Activated naive CD4-positive, alpha-beta T cell (primary cell): ENCODE results near the gene ERN2.

Source experiments
- DNase-seq, 4 experiments: peaks; one replicate each; lab custom pipeline; 2025; lab: John Stamatoyannopoulos, UW

The ERN2 gene

DNA sequence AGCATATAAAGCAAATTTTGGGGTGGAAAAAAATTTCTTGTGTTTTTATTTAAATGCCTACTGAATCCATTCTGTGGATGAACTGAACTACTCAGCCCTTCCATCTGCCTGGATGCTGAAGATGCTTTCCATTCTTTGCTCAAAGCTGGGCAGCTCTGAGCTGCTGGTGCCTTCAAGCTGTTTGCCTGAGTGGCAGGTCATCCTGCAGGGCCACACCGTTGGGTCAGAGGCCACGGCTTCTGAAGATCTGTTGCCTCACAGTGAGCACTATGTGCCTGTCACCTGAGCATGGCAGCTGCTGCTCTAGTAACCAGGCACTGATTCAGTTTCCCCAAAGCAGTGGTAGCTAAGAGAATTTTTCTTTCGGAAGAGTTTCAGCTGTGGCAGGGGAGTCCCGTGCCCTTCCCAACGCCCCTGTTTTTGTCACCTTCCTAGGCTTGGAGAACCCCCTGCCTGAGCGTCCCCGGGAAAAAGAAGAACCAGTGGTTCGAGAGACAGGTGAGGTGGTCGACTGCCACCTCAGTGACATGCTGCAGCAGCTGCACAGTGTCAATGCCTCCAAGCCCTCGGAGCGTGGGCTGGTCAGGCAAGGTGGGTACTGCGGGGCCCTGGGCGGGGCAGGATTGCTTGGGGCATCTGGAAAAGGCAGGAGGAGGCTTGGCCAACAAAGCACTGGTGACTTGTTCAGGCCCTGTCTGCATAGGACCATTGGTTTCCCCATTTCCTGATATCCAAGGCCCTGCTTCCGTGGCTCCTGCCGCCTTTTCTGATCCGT, 25.8 kb downstream of the ERN2 start:
- DNase-seq, result no peak

DNA sequence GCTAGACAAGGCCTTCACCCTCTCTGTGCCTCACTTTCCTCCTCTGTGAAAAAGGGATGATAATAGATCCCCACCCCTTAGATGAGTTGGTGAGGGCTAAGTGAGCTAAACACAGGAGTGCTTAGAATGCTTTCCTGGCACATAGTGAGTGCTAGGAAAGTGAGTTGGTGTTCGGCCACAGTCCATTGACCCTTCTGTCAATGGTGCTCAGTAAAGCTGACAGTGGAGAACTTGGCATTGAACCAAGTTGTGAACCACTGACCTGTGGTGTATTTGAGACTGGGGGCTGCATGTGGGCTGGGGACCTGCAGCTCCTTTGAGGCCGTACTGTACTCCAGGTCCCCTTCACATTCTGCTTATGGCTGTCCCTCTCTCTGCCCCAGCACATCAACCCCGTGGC, 29.5 kb downstream of the ERN2 start:
- DNase-seq, result no peak

DNA sequence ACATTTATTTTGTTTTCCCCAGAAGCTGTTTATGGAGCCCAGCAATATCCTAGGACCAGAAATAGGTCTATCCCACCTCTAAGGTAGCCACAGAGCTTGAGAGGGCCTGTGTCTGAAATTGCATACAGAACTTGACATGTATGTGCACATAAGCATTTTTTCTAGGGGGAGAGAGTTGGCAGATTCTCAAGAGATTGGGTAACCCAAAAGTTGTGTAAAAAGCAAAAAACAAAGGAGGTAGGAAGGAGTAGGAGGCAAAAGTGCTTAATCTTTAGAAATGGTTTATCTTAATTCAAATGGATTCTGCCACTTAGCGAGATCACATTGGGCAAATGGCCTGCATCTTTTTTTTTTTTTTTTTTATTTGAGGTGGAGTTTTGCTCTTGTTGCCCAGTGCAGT, 30.8 kb downstream of the ERN2 start:
- DNase-seq, result no peak

DNA sequence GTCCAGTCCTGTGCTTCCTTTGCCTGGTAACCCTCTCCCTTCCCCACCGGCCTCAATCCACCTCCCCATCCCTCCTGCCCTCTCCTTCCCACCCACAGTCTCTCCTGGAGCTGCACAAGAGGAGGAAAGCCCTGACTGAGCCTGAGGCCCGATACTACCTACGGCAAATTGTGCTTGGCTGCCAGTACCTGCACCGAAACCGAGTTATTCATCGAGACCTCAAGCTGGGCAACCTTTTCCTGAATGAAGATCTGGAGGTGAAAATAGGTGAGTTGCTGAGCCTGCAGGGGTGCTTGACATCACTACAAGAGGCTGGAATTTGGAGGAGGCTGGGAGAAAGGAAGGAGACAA, 33.1 kb downstream of the ERN2 start:
- no peak for DNase-seq

DNA sequence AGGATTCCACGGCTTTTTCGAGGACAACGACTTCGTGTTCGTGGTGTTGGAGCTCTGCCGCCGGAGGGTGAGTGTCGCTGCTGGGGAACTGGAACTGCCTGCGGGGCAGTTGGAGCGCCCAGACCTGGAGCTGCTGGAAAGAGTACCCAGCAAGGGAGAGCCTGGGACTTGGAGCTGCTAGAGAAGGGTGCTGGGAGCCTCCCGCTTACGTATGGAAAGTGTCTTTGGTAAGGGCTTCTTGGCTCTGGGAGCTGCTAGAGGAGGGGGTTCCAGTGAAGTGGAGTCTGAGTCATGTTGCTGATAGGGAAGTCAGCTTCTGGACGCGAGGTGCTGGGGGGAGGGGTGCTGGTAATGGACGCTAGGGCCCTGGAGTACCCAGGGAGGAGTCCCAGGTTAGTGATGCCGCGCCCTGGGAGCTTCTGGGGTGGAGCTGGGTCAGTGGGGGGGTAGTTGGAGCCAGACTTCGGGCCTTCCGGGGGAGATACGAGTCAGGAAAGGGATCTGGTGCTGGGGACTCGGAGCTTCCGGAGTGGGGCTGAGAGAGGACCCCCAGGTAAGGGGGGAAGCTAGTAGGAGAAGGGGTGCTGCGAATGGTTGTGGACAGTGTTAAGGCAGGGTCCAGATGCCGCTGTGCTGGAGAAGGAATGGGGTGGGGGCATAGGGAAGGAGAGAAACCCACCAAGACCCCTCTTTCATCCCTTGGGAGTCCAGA, 33.6 kb downstream of the ERN2 start:
- DNase-seq, result no peak

DNA sequence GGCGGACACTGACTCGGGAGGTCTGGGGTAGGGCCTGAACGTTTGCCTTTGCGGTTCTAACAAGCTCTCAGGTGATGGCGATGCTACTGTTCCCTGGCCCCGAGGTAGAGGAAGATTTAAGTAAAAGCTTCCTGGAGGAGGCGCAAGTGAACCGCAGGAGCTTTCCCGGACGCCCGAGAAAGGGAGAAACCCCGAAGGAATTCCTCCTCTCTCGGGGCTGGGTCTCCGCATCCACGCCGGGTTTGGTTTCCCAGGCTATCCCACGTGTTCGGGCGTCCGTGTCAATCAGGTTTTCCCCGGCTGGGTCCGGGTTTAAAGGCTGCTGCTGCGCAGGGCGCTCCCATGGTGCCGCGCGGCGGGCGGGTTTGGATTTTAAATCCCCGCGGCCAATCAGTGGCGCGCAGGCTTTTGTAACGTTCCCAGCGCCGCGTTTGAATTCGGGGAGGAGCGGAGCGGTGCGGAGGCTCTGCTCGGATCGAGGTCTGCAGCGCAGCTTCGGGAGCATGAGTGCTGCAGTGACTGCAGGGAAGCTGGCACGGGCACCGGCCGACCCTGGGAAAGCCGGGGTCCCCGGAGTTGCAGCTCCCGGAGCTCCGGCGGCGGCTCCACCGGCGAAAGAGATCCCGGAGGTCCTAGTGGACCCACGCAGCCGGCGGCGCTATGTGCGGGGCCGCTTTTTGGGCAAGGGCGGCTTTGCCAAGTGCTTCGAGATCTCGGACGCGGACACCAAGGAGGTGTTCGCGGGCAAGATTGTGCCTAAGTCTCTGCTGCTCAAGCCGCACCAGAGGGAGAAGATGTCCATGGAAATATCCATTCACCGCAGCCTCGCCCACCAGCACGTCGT, 34.4 kb downstream of the ERN2 start, which contains the start of gene PLK1:
PLK1 (plus strand) TSS at position 460 of the 844 bp plus-strand sequence; CDS start at position 504, 44 bp downstream.
- DNase-seq, result peak; percentile 26 to 51 (median 40)

DNA sequence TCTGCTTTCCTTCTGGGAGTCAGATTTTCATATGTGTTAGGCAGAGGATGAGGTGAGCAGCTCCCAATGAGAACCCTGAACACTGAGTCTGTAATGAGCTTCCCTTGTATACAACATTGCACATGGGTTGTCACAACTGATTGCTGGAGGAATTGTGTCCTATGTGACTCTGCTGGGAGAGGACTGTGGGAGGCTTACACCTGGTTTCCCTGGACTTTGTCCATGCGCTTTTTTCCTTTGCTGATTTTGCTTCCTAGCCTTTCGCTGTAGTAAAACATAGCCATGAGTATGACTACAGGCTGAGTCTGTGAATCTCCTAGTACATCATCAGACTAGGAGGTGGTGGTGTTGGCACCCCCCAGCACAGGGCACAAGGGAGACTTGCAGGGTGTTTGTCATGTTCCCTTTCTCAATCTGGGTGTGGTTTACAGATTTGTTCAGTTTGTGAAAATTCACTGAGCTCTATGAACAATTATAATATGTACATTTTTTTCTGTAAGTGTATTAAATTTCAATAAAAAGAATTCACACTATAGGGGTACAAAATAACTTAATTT, 36.0 kb downstream of the ERN2 start:
- no peak for DNase-seq

DNA sequence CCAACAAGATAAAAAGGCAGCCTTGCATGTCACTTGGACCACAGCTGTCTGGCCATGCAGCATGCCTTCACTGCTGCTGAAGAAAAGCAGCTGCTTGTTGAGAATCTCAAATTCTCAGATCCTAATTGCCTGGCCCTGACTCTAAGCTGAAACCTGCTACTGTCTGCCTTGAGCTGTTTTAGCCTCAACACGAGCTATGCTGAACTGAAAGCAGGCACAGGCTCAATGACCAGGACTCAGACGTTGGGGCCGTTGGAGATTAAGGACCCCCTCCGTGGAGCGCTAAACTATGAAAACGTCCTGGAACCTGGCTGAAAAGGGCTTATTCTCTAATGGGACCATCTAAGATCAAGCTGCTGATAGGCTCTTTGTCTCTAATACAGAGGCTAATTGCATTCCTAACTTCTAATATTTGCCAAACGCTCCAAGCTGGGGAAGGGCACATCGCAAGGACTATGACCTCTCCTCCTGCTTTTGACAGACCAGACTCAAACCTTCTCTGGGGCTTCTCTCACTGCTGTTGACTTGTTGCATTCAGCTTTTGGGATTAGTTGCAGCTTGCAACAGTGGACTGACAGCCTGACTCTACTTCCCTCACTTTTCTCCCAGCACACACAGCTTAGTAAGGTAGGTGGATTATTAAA, 38.9 kb downstream of the ERN2 start:
- DNase-seq, result no peak

DNA sequence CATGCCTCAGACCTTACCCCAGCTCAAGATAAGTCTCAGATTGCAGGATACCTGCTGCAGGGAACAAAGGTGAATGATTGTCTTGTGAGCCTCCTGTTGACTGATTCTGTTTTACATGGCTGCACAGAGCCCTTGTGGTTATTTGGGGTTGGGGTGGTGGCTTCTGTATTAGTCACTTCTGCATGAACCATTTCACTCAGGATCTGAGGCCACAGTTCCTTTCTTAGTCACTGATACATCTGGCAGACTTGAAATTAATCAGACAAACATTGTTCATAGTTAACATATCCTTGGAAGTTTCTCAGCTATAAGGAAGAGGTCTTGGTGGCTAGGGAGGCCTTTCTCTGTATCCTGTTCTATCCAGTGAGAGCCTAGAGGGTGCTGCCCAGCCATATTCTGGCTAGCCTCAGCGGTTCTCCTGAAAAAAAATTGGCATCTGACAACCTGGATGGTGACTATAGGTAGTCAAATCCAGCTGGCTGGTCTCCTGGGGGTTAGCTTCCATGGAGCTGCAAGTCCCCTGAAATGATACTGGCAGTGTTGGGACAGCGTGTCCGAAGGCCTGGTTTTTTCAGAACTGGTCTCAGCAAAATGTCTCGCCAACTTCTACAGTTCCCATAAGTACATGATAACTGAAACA, 42.8 kb downstream of the ERN2 start:
- no peak for DNase-seq

DNA sequence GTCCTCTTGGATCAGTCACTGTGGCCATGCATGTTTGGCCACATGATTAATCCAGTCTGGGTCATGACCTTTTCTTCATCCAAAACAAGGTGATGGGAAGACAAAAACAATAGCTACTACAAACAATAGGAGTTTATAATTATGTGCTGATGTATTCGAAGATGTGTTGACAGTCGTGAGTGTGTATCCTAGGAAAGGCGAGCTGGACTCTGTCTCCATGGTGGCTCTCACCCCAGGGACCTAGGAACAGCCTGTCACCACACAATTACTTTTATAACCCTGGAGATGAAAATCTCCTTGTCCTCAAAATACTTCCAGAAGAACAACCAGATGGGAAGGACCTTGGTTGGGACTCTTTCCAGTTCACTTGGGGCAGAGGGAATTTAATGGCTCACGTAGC, 44.1 kb downstream of the ERN2 start:
- no peak for DNase-seq

DNA sequence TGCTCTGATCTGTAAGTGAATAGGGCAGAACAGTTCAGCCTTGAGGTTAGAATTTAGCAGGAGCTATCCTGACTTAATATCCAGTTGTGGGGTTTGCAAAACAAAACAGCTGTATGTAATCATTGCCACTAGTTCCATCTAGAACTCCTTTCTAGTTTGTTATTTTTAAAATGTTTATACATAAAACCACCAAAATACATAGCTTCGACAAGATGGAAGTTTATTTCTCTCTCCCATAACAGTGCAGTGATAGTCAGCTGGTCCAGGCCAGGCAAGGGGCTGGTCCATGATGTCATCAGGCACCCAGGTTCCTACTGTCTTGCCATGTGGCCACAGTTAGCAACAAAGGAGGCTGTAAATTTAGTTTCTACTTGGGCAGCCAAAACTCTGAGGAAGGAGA, 44.8 kb downstream of the ERN2 start:
- no peak for DNase-seq

DNA sequence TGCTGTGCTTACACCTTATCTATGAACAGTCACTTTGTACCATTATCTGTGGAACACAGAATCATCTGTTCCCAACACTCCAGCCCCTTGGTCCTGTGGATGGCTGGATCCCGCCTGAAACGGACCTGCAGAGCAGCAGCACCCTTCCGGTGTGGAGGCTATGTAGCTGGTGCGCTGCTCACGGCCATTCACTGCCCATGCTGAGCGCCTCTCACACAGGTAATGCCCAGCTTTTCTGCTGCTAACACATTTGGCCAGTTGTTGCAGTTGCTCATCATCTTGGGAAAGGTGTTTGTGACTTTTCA, 45.7 kb downstream of the ERN2 start:
- no peak for DNase-seq

DNA sequence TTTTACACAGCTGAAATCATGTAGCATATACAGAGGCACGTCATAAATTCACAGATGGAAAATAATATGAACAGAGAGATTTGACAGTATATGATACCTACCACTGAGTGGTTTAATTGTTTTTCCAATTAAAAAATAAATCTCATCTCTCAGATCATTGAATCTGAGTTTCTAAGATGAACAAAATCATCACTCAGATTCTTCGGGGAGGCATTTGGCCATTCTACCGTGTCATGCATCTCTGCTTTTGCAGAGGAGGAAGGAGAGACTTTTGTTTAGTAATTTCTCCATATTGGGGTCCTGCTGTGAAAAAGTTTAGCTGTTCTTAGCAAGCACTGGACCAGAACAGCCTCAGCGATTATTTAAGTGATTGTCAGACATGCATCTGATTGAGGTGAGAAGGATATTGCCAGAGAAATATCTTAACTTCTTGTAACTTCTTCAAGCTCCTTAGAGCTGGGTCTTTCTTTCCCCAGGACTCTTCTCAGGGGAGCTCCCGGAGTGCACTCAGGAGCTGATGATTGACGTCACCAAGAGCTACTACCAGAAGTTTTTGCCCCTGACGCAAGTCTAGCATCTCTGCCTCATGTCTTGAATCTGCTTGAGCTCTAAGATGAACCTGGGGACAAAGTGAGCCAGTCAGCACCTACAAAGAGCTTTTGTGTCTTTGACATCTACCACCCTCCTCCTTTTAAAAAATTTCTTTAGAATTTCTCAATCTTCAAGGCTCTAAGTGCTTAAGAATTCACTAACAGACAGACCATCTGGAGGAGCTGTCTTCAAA, 46.3 kb downstream of the ERN2 start:
- no peak for DNase-seq

DNA sequence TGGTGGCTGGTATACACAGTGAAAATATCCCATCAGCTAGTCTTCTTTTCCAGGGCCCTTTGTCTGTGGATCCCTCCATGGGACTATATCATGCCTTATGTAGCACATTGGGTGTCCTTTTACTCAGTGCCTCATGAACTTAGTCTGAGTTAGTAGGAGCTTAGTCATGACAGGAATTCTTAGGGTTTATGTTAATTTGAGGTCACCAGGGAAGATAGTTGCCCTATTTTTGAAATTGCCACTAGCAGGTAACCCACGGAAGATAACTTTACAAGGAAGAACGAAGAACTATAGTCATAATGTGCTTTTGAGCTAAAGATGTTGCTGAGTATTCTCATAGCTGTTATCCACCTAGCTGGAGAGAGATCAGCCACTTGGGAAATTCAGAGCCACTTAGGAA, 49.1 kb downstream of the ERN2 start:
- no peak for DNase-seq

DNA sequence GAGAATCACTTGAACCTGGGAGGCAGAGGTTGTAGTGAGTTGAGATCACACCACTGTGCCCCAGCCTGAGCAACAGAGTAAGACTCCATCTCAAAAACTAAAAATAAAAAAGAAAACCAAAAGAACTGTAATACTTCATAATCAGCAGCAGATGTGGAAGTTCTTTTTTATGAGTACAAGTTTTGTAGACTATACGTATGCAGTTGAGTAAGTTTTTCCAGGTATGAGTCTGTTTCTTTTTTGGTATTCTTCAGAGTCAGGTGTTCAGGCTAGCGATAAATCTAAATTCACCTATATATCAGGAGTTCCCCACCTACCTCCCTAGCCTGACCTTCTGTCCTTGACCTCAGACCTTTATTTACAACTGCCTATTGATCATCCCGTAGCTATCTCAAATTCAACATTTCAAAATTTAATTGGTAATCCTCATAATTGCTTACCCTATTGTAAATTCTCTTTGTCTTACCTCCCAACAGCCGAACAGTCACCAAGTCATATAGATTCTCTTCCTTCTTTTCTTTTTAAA, 61.0 kb downstream of the ERN2 start:
- DNase-seq, result no peak

DNA sequence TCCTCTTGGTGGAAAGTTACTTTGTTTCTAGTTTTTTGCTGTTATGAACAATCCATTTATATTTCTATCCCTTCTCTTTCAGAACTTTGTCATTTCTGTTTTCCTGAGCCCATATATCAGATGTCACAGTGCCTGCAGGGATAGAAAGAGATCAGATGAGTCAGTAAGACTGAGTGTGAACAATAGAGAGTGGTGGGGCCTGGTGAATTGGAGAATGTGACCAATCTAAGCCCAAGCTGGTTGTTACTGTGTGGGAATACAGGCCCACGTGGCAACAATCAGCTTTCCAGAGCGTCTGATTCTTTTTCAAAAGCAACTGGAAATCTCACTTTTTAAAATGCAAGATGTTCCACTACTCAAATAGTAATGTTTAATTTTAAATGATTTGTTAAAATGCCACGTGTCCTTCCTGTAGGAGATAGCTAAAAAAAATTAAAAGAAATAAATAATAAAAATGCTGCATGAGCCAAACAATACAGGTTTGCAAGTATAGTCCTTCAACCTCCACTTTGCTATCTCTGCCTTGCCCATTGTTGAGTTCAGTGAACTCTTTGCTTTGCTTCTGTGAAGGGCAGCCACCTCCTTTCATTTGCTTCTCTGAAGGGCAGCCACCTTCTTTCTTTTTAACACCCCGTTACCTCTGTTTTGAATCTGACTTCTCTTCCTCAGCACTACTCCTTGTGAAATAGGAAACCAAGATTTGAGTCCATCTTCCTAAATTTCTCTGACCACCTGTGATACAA, 62.2 kb downstream of the ERN2 start:
- DNase-seq, result no peak

DNA sequence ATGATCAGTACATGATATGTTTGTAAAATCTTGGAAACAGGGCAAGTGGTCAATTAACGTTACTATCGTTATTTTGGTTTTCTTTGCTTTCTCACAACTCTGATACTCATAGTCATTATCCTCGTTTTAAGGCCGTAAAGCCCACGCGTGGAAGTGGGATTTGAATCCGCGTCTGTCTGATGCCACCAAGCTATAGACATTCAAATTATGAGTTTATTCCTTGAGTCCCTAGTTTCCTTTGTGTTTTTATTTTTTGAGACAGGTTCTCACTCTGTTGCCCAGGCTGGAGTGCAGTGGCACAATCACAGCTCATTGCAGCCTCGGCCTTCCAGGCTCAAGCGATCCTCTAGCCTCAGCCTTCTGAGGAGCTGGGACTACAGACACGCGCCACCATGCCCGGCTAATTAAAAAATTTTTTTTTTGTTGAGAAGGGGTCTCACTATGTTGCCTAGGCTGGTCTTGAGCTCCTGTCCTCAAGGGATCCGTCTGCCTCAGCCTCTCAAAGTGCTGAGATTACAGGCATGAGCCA, 70.7 kb downstream of the ERN2 start:
- no peak for DNase-seq

DNA sequence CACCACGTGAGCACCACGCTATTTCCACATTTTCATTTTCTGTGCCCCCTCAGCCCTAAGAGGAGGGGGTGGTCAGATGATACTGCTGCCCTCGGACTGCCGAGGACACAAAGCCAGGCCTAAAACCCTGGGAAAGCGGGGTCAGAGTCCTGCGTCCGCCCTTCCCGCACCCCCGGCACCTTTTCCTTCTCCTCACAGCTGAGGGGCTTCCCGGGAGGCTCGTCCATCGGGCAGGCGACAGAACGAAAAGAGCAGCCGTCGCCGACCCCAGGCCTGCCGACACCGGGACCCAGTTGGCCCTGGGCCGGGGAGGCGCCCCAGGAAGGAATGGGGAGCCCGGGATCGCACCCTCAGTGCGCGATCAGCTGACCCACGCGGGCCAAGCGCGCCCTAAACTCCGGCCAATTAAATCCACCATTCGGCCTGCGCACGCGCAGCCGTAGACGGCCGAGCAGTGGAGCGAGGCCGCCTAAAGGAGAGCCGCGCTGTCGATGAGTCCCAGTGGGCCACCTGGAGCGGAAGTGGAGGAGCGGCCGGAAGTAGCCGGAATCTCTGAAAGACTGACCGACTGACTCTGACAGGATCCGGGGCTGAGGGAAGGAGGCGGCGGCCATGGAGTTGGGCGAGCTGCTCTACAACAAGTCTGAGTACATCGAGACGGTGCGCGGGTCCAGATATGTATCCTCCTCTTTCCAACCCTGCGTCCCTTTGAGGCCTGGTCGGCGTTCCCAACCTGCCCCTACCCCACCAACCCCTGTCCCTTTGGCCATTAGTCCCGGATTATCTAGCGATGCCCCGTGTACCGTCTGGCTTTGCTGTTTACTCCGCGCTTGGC, 71.9 kb downstream of the ERN2 start, which contains the start of the genes DCTN5 and PALB2:
DCTN5 (plus strand) TSS at position 536 of the 835 bp plus-strand sequence; CDS start at position 613, 77 bp downstream.
PALB2 (minus strand) TSS at position 380 of the 835 bp plus-strand sequence; CDS start at position 227, 153 bp downstream.
- peak; percentile 57 to 70 (median 60) for DNase-seq
